HEK293 (cell line): ENCODE results near the gene SST.

Experiments
- CTCF ChIA-PET: fragments of 350-600 bp; formaldehyde crosslinking; extraction: SDS; loops from one replicate; lab custom pipeline; 2021; ENCODE audit warnings: antibody characterized with exemption; lab: Yijun Ruan, JAX
- POLR2A ChIA-PET: fragments of 300-600 bp; formaldehyde crosslinking; extraction: SDS; loops from one replicate; lab custom pipeline; 2020; ENCODE audit warnings: antibody characterized with exemption, inconsistent platforms; lab: Yijun Ruan, JAX
- H3K27ac ChIP-seq: fragments of 200-500 bp; sonication (Bioruptor generic); 2 replicates; pipeline ENCODE4 v1.5.1; 2014; ENCODE audit warnings: low read depth, low read length, control low read depth, inconsistent platforms; ENCODE audit errors: extremely low read depth
- H3K36me3 ChIP-seq, 2 experiments: fragments of 200-500 bp in 1 of 2; sonication (Bioruptor generic) in 1 of 2; 1 replicate in 1 of 2; 2 replicates in 1 of 2; pipeline ENCODE4 v1.5.1; 2014 to 2017; ENCODE audit warnings: inconsistent platforms in 2 of 2, low read length in 2 of 2; ENCODE audit not compliant: control insufficient read depth in 2 of 2, insufficient read depth in 1 of 2
- H3K4me1 ChIP-seq: fragments of 200-500 bp; sonication (Bioruptor generic); 2 replicates; pipeline ENCODE4 v1.5.1; 2014; ENCODE audit warnings: mild to moderate bottlenecking, low read length, inconsistent platforms; ENCODE audit not compliant: control insufficient read depth, insufficient read depth
- H3K4me3 ChIP-seq: 2 replicates; pipeline ENCODE4 v1.5.1; 2011; ENCODE audit warnings: low read depth, mild to moderate bottlenecking, control low read depth, low read length, moderate library complexity
- H3K9me3 ChIP-seq: fragments of 200-500 bp; sonication (Bioruptor generic); 2 replicates; pipeline ENCODE4 v1.5.1; 2014; ENCODE audit warnings: low read depth, low read length, inconsistent platforms; ENCODE audit not compliant: control insufficient read depth, insufficient read depth
- GLIS2 ChIP-seq: fragments of 450-650 bp; formaldehyde crosslinking; IDR thresholded peaks from 2 replicates; pipeline ENCODE4 v1.5.1; 2016; ENCODE audit warnings: missing biosample characterization, missing genetic modification characterization
- KLF1 ChIP-seq: fragments of 450-650 bp; formaldehyde crosslinking; IDR thresholded peaks from 2 replicates; pipeline ENCODE4 v1.5.1; 2016; ENCODE audit warnings: missing biosample characterization, missing genetic modification characterization
- TCF7L2 ChIP-seq: IDR thresholded peaks from 2 replicates; pipeline ENCODE4 v1.6.1; 2011; ENCODE audit warnings: low read depth, mild to moderate bottlenecking, inconsistent platforms, low read length, moderate library complexity, borderline replicate concordance
- YY2 ChIP-seq: fragments of 450-650 bp; formaldehyde crosslinking; IDR thresholded peaks from 2 replicates; pipeline ENCODE4 v1.5.1; 2016; ENCODE audit warnings: missing biosample characterization, missing genetic modification characterization
- ZBTB26 ChIP-seq: fragments of 450-650 bp; formaldehyde crosslinking; optimal IDR thresholded peaks from 2 replicates; pipeline ENCODE3; 2016; ENCODE audit warnings: missing biosample characterization, mild to moderate bottlenecking, missing genetic modification characterization
- ZEB2 ChIP-seq: fragments of 450-650 bp; formaldehyde crosslinking; IDR thresholded peaks from 2 replicates; pipeline ENCODE4 v1.5.1; 2016; ENCODE audit warnings: missing biosample characterization, missing genetic modification characterization
- ZFP3 ChIP-seq: fragments of 450-650 bp; formaldehyde crosslinking; IDR thresholded peaks from 2 replicates; pipeline ENCODE4 v1.5.1; 2016; ENCODE audit warnings: low read depth, missing biosample characterization, missing genetic modification characterization
- ZNF214 ChIP-seq: fragments of 450-650 bp; formaldehyde crosslinking; IDR thresholded peaks from 2 replicates; pipeline ENCODE4 v1.5.1; 2017; ENCODE audit warnings: missing biosample characterization, mild to moderate bottlenecking, missing genetic modification characterization, borderline replicate concordance
- ZNF223 ChIP-seq: fragments of 450-650 bp; formaldehyde crosslinking; IDR thresholded peaks from 2 replicates; pipeline ENCODE4 v1.5.1; 2016; ENCODE audit warnings: missing biosample characterization, missing genetic modification characterization
- ZNF248 ChIP-seq: fragments of 450-650 bp; formaldehyde crosslinking; IDR thresholded peaks from 2 replicates; pipeline ENCODE4 v1.5.1; 2017; ENCODE audit warnings: missing biosample characterization, missing genetic modification characterization
- ZNF266 ChIP-seq: fragments of 450-650 bp; formaldehyde crosslinking; IDR thresholded peaks from 2 replicates; pipeline ENCODE4 v1.5.1; 2016; ENCODE audit warnings: missing biosample characterization, missing genetic modification characterization, low read depth
- ZNF280D ChIP-seq: fragments of 450-650 bp; formaldehyde crosslinking; IDR thresholded peaks from 2 replicates; pipeline ENCODE4 v1.5.1; 2016; ENCODE audit warnings: missing biosample characterization, missing genetic modification characterization
- ZNF311 ChIP-seq: fragments of 450-650 bp; formaldehyde crosslinking; IDR thresholded peaks from 2 replicates; pipeline ENCODE4 v1.5.1; 2017; ENCODE audit warnings: missing biosample characterization, missing genetic modification characterization, borderline replicate concordance
- ZNF341 ChIP-seq: fragments of 450-650 bp; formaldehyde crosslinking; IDR thresholded peaks from 2 replicates; pipeline ENCODE4; 2016; ENCODE audit warnings: low read depth, missing biosample characterization, missing genetic modification characterization
- ZNF449 ChIP-seq: fragments of 450-650 bp; formaldehyde crosslinking; IDR thresholded peaks from 2 replicates; pipeline ENCODE4 v1.5.1; 2017; ENCODE audit warnings: missing biosample characterization, mild to moderate bottlenecking, missing genetic modification characterization, moderate library complexity
- ZNF501 ChIP-seq: fragments of 450-650 bp; formaldehyde crosslinking; IDR thresholded peaks from 2 replicates; pipeline ENCODE4 v1.5.1; 2016; ENCODE audit warnings: missing biosample characterization, missing genetic modification characterization
- ZNF513 ChIP-seq: fragments of 450-650 bp; IDR thresholded peaks from 2 replicates; pipeline ENCODE4 v1.5.1; 2018; ENCODE audit warnings: missing biosample characterization, missing genetic modification characterization
- ZNF580 ChIP-seq: fragments of 450-650 bp; formaldehyde crosslinking; IDR thresholded peaks from 2 replicates; pipeline ENCODE4 v1.5.1; 2016; ENCODE audit warnings: missing biosample characterization, missing genetic modification characterization
- ZNF610 ChIP-seq: fragments of 450-650 bp; formaldehyde crosslinking; IDR thresholded peaks from 2 replicates; pipeline ENCODE4 v1.5.1; 2016; ENCODE audit warnings: missing biosample characterization, missing genetic modification characterization, borderline replicate concordance
- ZNF660 ChIP-seq: fragments of 450-650 bp; IDR thresholded peaks from 2 replicates; pipeline ENCODE4 v1.5.1; 2018; ENCODE audit warnings: missing biosample characterization, mild to moderate bottlenecking, missing genetic modification characterization
- ZNF670 ChIP-seq: fragments of 450-650 bp; formaldehyde crosslinking; IDR thresholded peaks from 2 replicates; pipeline ENCODE4 v1.5.1; 2016; ENCODE audit warnings: missing biosample characterization, missing genetic modification characterization, low read depth
- ZNF843 ChIP-seq: fragments of 450-650 bp; formaldehyde crosslinking; IDR thresholded peaks from 2 replicates; pipeline ENCODE4 v1.5.1; 2016; ENCODE audit warnings: missing biosample characterization, missing genetic modification characterization
- ZSCAN23 ChIP-seq: fragments of 450-650 bp; formaldehyde crosslinking; IDR thresholded peaks from 2 replicates; pipeline ENCODE4 v1.5.1; 2016; ENCODE audit warnings: missing biosample characterization, missing genetic modification characterization
- ZSCAN5A ChIP-seq: fragments of 450-650 bp; formaldehyde crosslinking; IDR thresholded peaks from 2 replicates; pipeline ENCODE4 v1.5.1; 2016; ENCODE audit warnings: missing biosample characterization, missing genetic modification characterization

The SST gene

GRCh38 chr3:187630404-187630803, 39.8 kb downstream of the SST start:
- Histone ChIP-seq H3K4me1 (no peaks in the 10 kb centered on the region), H3K4me3 (no peak overlapping the region), H3K9me3 (no peaks in the 10 kb centered on the region), H3K27ac (no peak overlapping the region), H3K36me3 (no peaks in the 10 kb centered on the region)
- no peak for TF ChIP-seq ZNF341
- TF ChIP-seq ZBTB26 (tag by site-specific recombination) = no peak
- TF ChIP-seq ZNF248 (tag by site-specific recombination) = no peak
- TF ChIP-seq ZNF843 (tag by site-specific recombination) = no peak
- TF ChIP-seq ZNF449 (tag by site-specific recombination) = no peak
- TF ChIP-seq KLF1 (tag by site-specific recombination) = no peak
- TF ChIP-seq ZNF214 (tag by site-specific recombination) = no peak
- TF ChIP-seq ZNF501 (tag by site-specific recombination) = no peak
- no peak for TF ChIP-seq ZNF280D (tag by site-specific recombination)
- TF ChIP-seq ZNF513 (tag by site-specific recombination) = no peak
- TF ChIP-seq ZFP3 (tag by site-specific recombination) = no peak
- TF ChIP-seq YY2 (tag by site-specific recombination) = no peak
- no peak for TF ChIP-seq ZEB2 (tag by site-specific recombination)
- no peak for TF ChIP-seq ZNF670
- POLR2A ChIA-PET = no interaction called here
- CTCF ChIA-PET = no interaction called here

- no peak overlapping the region for H3K4me3 ChIP-seq
- H3K4me1 ChIP-seq = no peaks in the 10 kb centered on the region
- CTCF ChIA-PET = no interaction called here
- no peak overlapping the region for H3K27ac ChIP-seq
- no peaks in the 10 kb centered on the region for H3K36me3 ChIP-seq
- no peaks in the 10 kb centered on the region for H3K9me3 ChIP-seq
- TF ChIP-seq GLIS2 (tag by site-specific recombination) = no peak
- POLR2A ChIA-PET = no interaction called here
These were observed 40.5 kb downstream of the SST start for GRCh38 chr3:187629711-187630110.

GRCh38 chr3:187628169-187628568, 42.0 kb downstream of the SST start:
- H3K4me3 ChIP-seq = no peak overlapping the region
- CTCF ChIA-PET = interaction anchor here (1.2 kb wide), 1 partner anchor 308 kb away, joined by 4 read pairs; no protein-coding TSS in a partner anchor
- no peaks in the 10 kb centered on the region for H3K36me3 ChIP-seq
- POLR2A ChIA-PET = no interaction called here
- TF ChIP-seq ZNF580 = no peak
- TF ChIP-seq ZNF311 (tag by site-specific recombination) = no peak
- no peak for TF ChIP-seq ZNF660 (tag by site-specific recombination)
- no peak for TF ChIP-seq ZNF610 (tag by site-specific recombination)
- TF ChIP-seq ZNF223 (tag by site-specific recombination) = no peak
- TF ChIP-seq ZNF341 = no peak
- TF ChIP-seq ZSCAN23 (tag by site-specific recombination) = no peak
- no peak for TF ChIP-seq TCF7L2
- no peak for TF ChIP-seq ZSCAN5A
- no peak for TF ChIP-seq ZNF266 (tag by site-specific recombination)
- no peaks in the 10 kb centered on the region for H3K4me1 ChIP-seq
- no peaks in the 10 kb centered on the region for H3K9me3 ChIP-seq
- no peak overlapping the region for H3K27ac ChIP-seq
